ENCODE results near the gene LIPC. TPM values are rescaled to one million over a fixed set of nuclear protein-coding genes. Genes with fewer than 3 reads are reported as not detected.

LIPC gene
- polyA plus RNA-seq, 1 donor (not counting 4 experiments of a cell fraction or from before 2014, with no cell fraction given), result not detected

GRCh38 chr15:58566029-58566428 lies 134.2 kb downstream of the LIPC start:
- Histone ChIP-seq H2AFZ (ENCODE audit: control insufficient read depth, low read length) (peak overlapping the region; percentile 19), H3K9ac (ENCODE audit: control insufficient read depth, extremely low read depth, insufficient read depth, low read length) (no peak overlapping the region), H3K4me3 (ENCODE audit: control insufficient read depth in 2 of 3, extremely low read depth in 1 of 3, insufficient read depth in 2 of 3, low read depth in 1 of 3, low read length in 3 of 3) (no peak overlapping the region), H3K79me2 (ENCODE audit: control insufficient read depth, insufficient read depth, low read length) (no peaks in the 10 kb centered on the region), H3K36me3 (ENCODE audit: control insufficient read depth in 2 of 2, extremely low read depth in 1 of 2, insufficient read depth in 2 of 2, low read length in 2 of 2) (no peaks in the 10 kb centered on the region), H3K9me3 (ENCODE audit: control insufficient read depth, low read depth, low read length) (no peaks in the 10 kb centered on the region), H3K9me1 (ENCODE audit: control insufficient read depth, extremely low read depth, insufficient read depth, low read length) (no peaks in the 10 kb centered on the region), H3K27me3 (ENCODE audit: control insufficient read depth, extremely low read depth, insufficient read depth, low read length) (no peaks in the 10 kb centered on the region), H3K4me1 (ENCODE audit: control insufficient read depth, extremely low read depth, insufficient read depth, low read length) (peaks cover 11% of the 10 kb centered on the region), H3K27ac (ENCODE audit: control insufficient read depth, insufficient read depth, low read length) (no peak overlapping the region), H3K4me2 (ENCODE audit: control insufficient read depth, extremely low read depth, insufficient read depth, low read depth, low read length) (no peak overlapping the region), H4K20me1 (ENCODE audit: control insufficient read depth, extremely low read depth, insufficient read depth, low read length) (no peaks in the 10 kb centered on the region)
- DNase-seq (ENCODE audit: low read depth, low spot score) (no peak), FAIRE-seq (no peak)
- dilution Hi-C loops (cut with MboI; ENCODE audit: extremely low pct_ligation_motif_present, low sequenced_read_pairs), result no loop called here
- TF ChIP-seq EZH2 (IDR thresholded peaks at IDR 0.05; ENCODE audit: low read length) (no peak), CTCF (optimal IDR thresholded peaks at IDR 0.05 in 1 of 3, IDR thresholded peaks at IDR 0.05 in 1 of 3, conservative IDR thresholded peaks at IDR 0.05 in 1 of 3; ENCODE audit: extremely low read depth in 1 of 3, insufficient read depth in 2 of 3, low read length in 3 of 3) (no peak)

GRCh38 chr15:58568157-58568571 lies 136.4 kb downstream of the LIPC start:
- Histone ChIP-seq H3K4me3 (ENCODE audit: control insufficient read depth in 2 of 3, extremely low read depth in 1 of 3, insufficient read depth in 2 of 3, low read depth in 1 of 3, low read length in 3 of 3) (no peak overlapping the region), H3K9me3 (ENCODE audit: control insufficient read depth, low read depth, low read length) (no peaks in the 10 kb centered on the region), H3K27ac (ENCODE audit: control insufficient read depth, insufficient read depth, low read length) (peak overlapping the region; percentile 6), H3K27me3 (ENCODE audit: control insufficient read depth, extremely low read depth, insufficient read depth, low read length) (no peaks in the 10 kb centered on the region), H4K20me1 (ENCODE audit: control insufficient read depth, extremely low read depth, insufficient read depth, low read length) (no peaks in the 10 kb centered on the region), H3K79me2 (ENCODE audit: control insufficient read depth, insufficient read depth, low read length) (no peaks in the 10 kb centered on the region), H3K9ac (ENCODE audit: control insufficient read depth, extremely low read depth, insufficient read depth, low read length) (no peak overlapping the region), H3K9me1 (ENCODE audit: control insufficient read depth, extremely low read depth, insufficient read depth, low read length) (no peaks in the 10 kb centered on the region), H2AFZ (ENCODE audit: control insufficient read depth, low read length) (peak overlapping the region; percentile 17), H3K36me3 (ENCODE audit: control insufficient read depth in 2 of 2, extremely low read depth in 1 of 2, insufficient read depth in 2 of 2, low read length in 2 of 2) (no peaks in the 10 kb centered on the region), H3K4me1 (ENCODE audit: control insufficient read depth, extremely low read depth, insufficient read depth, low read length) (peaks cover 11% of the 10 kb centered on the region), H3K4me2 (ENCODE audit: control insufficient read depth, extremely low read depth, insufficient read depth, low read depth, low read length) (peak overlapping the region; percentile 39)
- FAIRE-seq, result peak; percentile 94
- no peak for TF ChIP-seq CTCF (optimal IDR thresholded peaks at IDR 0.05 in 1 of 3, IDR thresholded peaks at IDR 0.05 in 1 of 3, conservative IDR thresholded peaks at IDR 0.05 in 1 of 3; ENCODE audit: extremely low read depth in 1 of 3, insufficient read depth in 2 of 3, low read length in 3 of 3)
- TF ChIP-seq EZH2 (IDR thresholded peaks at IDR 0.05; ENCODE audit: low read length), result no peak
- peak; percentile 50 for DNase-seq (ENCODE audit: low read depth, low spot score)
- dilution Hi-C loops (cut with MboI; ENCODE audit: extremely low pct_ligation_motif_present, low sequenced_read_pairs), result no loop called here
